OCI-LY7 (cell line): ENCODE measurements around the gene PAK5. TPM values are rescaled to one million over a fixed set of nuclear protein-coding genes. Genes with fewer than 3 reads are reported as not detected.

Source experiments
- BruUV-seq: library from RNA; stranded (reverse); fragments of 400-500 nt; replicated peaks from 2 replicates; lab custom pipeline; 2021; lab: Mats Ljungman, UMichigan
- CTCF ChIA-PET: fragments of 300-600 bp; sonication (Branson Sonifier 250); formaldehyde crosslinking; loops from one replicate; lab custom pipeline; 2022; ENCODE audit warnings: antibody characterized with exemption; ENCODE audit not compliant: unreplicated experiment; lab: Charles Lee
- POLR2A ChIA-PET: fragments of 300-600 bp; sonication (Branson Sonifier 250); formaldehyde crosslinking; loops from one replicate; lab custom pipeline; 2022; ENCODE audit warnings: antibody characterized with exemption; lab: Charles Lee
- DNase-seq: peaks from one replicate; pipeline ENCODE4 v3.0.0-alpha.2; 2015; ENCODE audit warnings: low spot score
- H2AFZ ChIP-seq: fragments of 200-600 bp; sonication (generic), shearing (Covaris generic); 2 replicates; pipeline ENCODE4 v1.6.1; 2014; ENCODE audit warnings: mild to moderate bottlenecking, antibody characterized with exemption, low read length, moderate library complexity
- H3K27ac ChIP-seq: fragments of 200-600 bp; sonication (generic); 2 replicates; pipeline ENCODE4 v1.5.1; 2014; ENCODE audit warnings: mixed run types, low read depth, mild to moderate bottlenecking, moderate library complexity, low read length, inconsistent platforms; ENCODE audit not compliant: poor library complexity, severe bottlenecking
- H3K36me3 ChIP-seq: fragments of 200-600 bp; sonication (generic); 2 replicates; pipeline ENCODE4 v1.6.1; 2014; ENCODE audit warnings: mild to moderate bottlenecking, antibody characterized with exemption, low read length, moderate library complexity, mixed read lengths; ENCODE audit not compliant: insufficient read depth
- H3K4me1 ChIP-seq: fragments of 200-600 bp; sonication (generic); 2 replicates; pipeline ENCODE4 v1.5.1; 2014; ENCODE audit warnings: mild to moderate bottlenecking, low read length; ENCODE audit not compliant: insufficient read depth, poor library complexity, severe bottlenecking
- H3K4me2 ChIP-seq: fragments of 200-600 bp; sonication (generic); 2 replicates; pipeline ENCODE4 v1.6.1; 2014; ENCODE audit warnings: mild to moderate bottlenecking, low read length
- H3K4me3 ChIP-seq: fragments of 200-600 bp; sonication (generic); 2 replicates; pipeline ENCODE4 v1.5.1; 2014; ENCODE audit warnings: mild to moderate bottlenecking, low read depth, low read length; ENCODE audit not compliant: poor library complexity, severe bottlenecking
- H3K79me2 ChIP-seq: fragments of 200-600 bp; sonication (generic); 2 replicates; pipeline ENCODE4 v1.6.1; 2016; ENCODE audit warnings: low read depth, mild to moderate bottlenecking, low read length, moderate library complexity, mixed read lengths; ENCODE audit not compliant: insufficient read depth
- H3K9me2 ChIP-seq: fragments of 200-600 bp; sonication (generic); 2 replicates; pipeline ENCODE4 v1.6.1; 2016; ENCODE audit warnings: mild to moderate bottlenecking, low read length, mixed read lengths; ENCODE audit not compliant: insufficient read depth
- H3K9me3 ChIP-seq: fragments of 200-600 bp; sonication (generic); 2 replicates; pipeline ENCODE4 v1.6.1; 2014; ENCODE audit warnings: mild to moderate bottlenecking, mixed run types, low read length, mixed read lengths
- H4K20me1 ChIP-seq: fragments of 200-600 bp; sonication (generic); 2 replicates; pipeline ENCODE4 v1.6.1; 2014; ENCODE audit warnings: mild to moderate bottlenecking, antibody characterized with exemption, low read length, moderate library complexity, mixed read lengths; ENCODE audit not compliant: insufficient read depth
- EZH2phosphoT487 ChIP-seq: fragments of 200-600 bp; sonication (generic); IDR thresholded peaks from 2 replicates; pipeline ENCODE4 v1.6.1; 2018; ENCODE audit warnings: low read depth, borderline replicate concordance, mild to moderate bottlenecking, mixed run types, antibody characterized with exemption, low read length, moderate library complexity, mixed read lengths
- intact Hi-C: fragments of 100-400 bp; cut with micrococcal nuclease; formaldehyde crosslinking; loops from one replicate; pipeline ENCODE4 v1.10.0; 2022; ENCODE audit not compliant: unreplicated experiment
- total RNA-seq, 2 experiments: library from RNA; depleted of rRNA in 1 of 2; stranded (reverse); fragments of >200 nt in 1 of 2; shearing (Covaris generic) in 1 of 2; gene quantifications; 2 replicates each; pipeline ENCODE4 v1.2.3, GENCODE V29; 2014 to 2022
- TF ChIP-seq, protein P1 (sequence below): fragments of 200-600 bp; sonication (generic); conservative IDR thresholded peaks from 2 replicates; pipeline ENCODE4 v1.5.1; 2014; ENCODE audit warnings: mild to moderate bottlenecking, antibody characterized with exemption, low read length, moderate library complexity, mixed read lengths

PAK5 gene
- total RNA-seq, 2 experiments from 2014 or later = not detected

DNA sequence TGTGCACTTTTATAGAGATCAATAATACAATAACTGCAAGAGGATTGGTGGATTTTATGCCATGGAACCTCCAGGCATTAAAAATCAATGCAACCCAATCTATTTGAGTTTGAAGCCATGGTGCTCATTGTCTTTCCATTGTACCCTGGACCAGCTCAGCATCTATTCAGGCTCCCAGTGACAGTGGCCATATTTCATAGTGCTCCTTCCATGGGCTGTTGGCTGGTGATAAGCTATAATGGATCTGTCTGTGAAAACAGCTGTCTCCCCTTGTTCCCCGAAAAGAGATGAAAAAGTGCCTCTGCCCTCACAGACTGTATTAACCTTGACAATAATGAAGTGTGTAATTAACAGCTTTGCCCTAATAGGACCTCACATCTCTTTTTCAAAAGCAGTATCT lies 250.2 kb downstream of the PAK5 start:
- no TSS peak for BruUV-seq
- H4K20me1 ChIP-seq = no peaks in the 10 kb centered on the region
- ChIA-PET CTCF (no interaction called here), POLR2A (interaction anchor here (1.2 kb wide), 1 partner anchor 20 kb away, joined by 3 read pairs; no protein-coding TSS in a partner anchor)
- TF ChIP-seq, protein P1, sequence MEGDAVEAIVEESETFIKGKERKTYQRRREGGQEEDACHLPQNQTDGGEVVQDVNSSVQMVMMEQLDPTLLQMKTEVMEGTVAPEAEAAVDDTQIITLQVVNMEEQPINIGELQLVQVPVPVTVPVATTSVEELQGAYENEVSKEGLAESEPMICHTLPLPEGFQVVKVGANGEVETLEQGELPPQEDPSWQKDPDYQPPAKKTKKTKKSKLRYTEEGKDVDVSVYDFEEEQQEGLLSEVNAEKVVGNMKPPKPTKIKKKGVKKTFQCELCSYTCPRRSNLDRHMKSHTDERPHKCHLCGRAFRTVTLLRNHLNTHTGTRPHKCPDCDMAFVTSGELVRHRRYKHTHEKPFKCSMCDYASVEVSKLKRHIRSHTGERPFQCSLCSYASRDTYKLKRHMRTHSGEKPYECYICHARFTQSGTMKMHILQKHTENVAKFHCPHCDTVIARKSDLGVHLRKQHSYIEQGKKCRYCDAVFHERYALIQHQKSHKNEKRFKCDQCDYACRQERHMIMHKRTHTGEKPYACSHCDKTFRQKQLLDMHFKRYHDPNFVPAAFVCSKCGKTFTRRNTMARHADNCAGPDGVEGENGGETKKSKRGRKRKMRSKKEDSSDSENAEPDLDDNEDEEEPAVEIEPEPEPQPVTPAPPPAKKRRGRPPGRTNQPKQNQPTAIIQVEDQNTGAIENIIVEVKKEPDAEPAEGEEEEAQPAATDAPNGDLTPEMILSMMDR = no peak
- TF ChIP-seq EZH2phosphoT487 = no peak
- H3K79me2 ChIP-seq = no peaks in the 10 kb centered on the region
- H3K9me3 ChIP-seq = no peaks in the 10 kb centered on the region
- H3K4me1 ChIP-seq = no peaks in the 10 kb centered on the region
- no peaks in the 10 kb centered on the region for H3K9me2 ChIP-seq
- H3K27ac ChIP-seq = no peak overlapping the region
- DNase-seq = no peak
- no peaks in the 10 kb centered on the region for H3K36me3 ChIP-seq
- H3K4me2 ChIP-seq = no peak overlapping the region
- no peak overlapping the region for H2AFZ ChIP-seq
- intact Hi-C loops = no loop called here
- no peak overlapping the region for H3K4me3 ChIP-seq

DNA sequence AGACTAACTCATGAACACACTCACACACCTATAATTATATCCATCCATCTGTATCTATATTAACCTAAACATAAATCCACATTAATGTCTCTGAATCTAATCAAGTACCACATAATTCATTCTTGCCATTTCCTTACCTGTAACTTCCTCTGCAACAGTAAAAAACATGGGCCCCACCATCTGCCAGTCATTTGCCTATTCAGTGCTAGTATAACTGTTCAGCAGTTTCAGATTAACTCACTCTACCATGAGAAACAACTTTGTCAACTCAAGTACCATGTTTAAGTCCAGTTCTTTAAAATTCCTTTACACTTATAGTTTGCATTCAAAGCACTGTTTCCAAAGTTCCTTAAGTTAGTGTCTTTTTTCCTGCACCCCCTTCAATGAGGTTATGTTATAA lies 255.7 kb downstream of the PAK5 start:
- Histone ChIP-seq H3K4me3 (no peak overlapping the region), H4K20me1 (no peaks in the 10 kb centered on the region), H3K27ac (no peak overlapping the region), H2AFZ (no peak overlapping the region), H3K4me1 (no peaks in the 10 kb centered on the region), H3K9me3 (no peaks in the 10 kb centered on the region), H3K9me2 (no peaks in the 10 kb centered on the region), H3K79me2 (no peaks in the 10 kb centered on the region), H3K4me2 (no peak overlapping the region), H3K36me3 (no peaks in the 10 kb centered on the region)
- DNase-seq = peak; percentile 0
- POLR2A ChIA-PET = interaction anchor here (0.7 to 2.3 kb wide), 5 partner anchors 10 to 852 kb away, joined by 3 to 7 read pairs (median 4); no protein-coding TSS in a partner anchor
- no peak for TF ChIP-seq EZH2phosphoT487
- TF ChIP-seq, protein P1 = no peak
- intact Hi-C loops = no loop called here
- no TSS peak for BruUV-seq
- CTCF ChIA-PET = no interaction called here

- CTCF ChIA-PET = no interaction called here
These were observed 256.7 kb downstream of the PAK5 start for GRCh38 chr20:9582137-9582536.

More at GRCh38 chr20:9582137-9582536, 256.7 kb downstream of the PAK5 start:
- H4K20me1 ChIP-seq = no peaks in the 10 kb centered on the region
- no peak overlapping the region for H3K4me2 ChIP-seq
- no peaks in the 10 kb centered on the region for H3K36me3 ChIP-seq
- H3K79me2 ChIP-seq = no peaks in the 10 kb centered on the region
- no peaks in the 10 kb centered on the region for H3K9me3 ChIP-seq
- H3K27ac ChIP-seq = no peak overlapping the region
- POLR2A ChIA-PET = interaction anchor here (0.6 to 2.3 kb wide), 3 partner anchors 9 to 37 kb away, joined by 4 to 7 read pairs (median 5); no protein-coding TSS in a partner anchor
- no peak for DNase-seq
- TF ChIP-seq, protein P1 = no peak
- TF ChIP-seq EZH2phosphoT487 = no peak
- no peak overlapping the region for H3K4me3 ChIP-seq
- BruUV-seq = no TSS peak
- no peak overlapping the region for H2AFZ ChIP-seq
- H3K4me1 ChIP-seq = no peaks in the 10 kb centered on the region
- intact Hi-C loops = no loop called here
- H3K9me2 ChIP-seq = no peaks in the 10 kb centered on the region
